ENCODE results near the gene FSTL4. TPM values are rescaled to one million over a fixed set of nuclear protein-coding genes. Genes with fewer than 3 reads are reported as not detected.

Gene FSTL4
- total and polyA plus RNA-seq, 4 donors: 0.02 to 0.18 TPM; not detected in 2

GRCh38 chr5:133227897-133228296, 384.4 kb downstream of the FSTL4 start:
- H3K27ac ChIP-seq (ENCODE audit: low read depth in 1 of 2, low read length in 2 of 2): no peak overlapping the region
- H3K9ac ChIP-seq (ENCODE audit: low read depth in 1 of 2, low read length in 2 of 2): no peak overlapping the region
- no peaks in the 10 kb centered on the region for H3K9me3 ChIP-seq (ENCODE audit: control insufficient read depth in 4 of 4, low read length in 3 of 4)
- peaks cover 4 to 18% (median 12%) of the 10 kb centered on the region in 4 donors for H3K4me1 ChIP-seq (ENCODE audit: control insufficient read depth in 4 of 4, insufficient read depth in 4 of 4, low read length in 3 of 4)
- H3K36me3 ChIP-seq (ENCODE audit: control insufficient read depth in 4 of 4, insufficient read depth in 3 of 4, low read depth in 1 of 4, low read length in 3 of 4): no peaks in the 10 kb centered on the region
- DNase-seq (ENCODE audit: low spot score): no peak
- TF ChIP-seq TAF1 (conservative IDR thresholded peaks at IDR 0.05) (no peak), EGR1 (IDR thresholded peaks at IDR 0.05; ENCODE audit: low read depth in 2 of 2) (no peak), SP1 (IDR thresholded peaks at IDR 0.05) (no peak), JUND (IDR thresholded peaks at IDR 0.05) (no peak), NR2F2 (IDR thresholded peaks at IDR 0.05) (no peak), RXRA (IDR thresholded peaks at IDR 0.05) (no peak), FOXA1 (IDR thresholded peaks at IDR 0.05) (no peak), FOXA2 (IDR thresholded peaks at IDR 0.05) (no peak), REST (IDR thresholded peaks at IDR 0.05) (no peak), HNF4A (conservative IDR thresholded peaks at IDR 0.05) (no peak), GABPA (IDR thresholded peaks at IDR 0.05 in 1 of 2, conservative IDR thresholded peaks at IDR 0.05 in 1 of 2) (no peak), MAX (IDR thresholded peaks at IDR 0.05) (no peak), ATF3 (IDR thresholded peaks at IDR 0.05) (no peak)
- no peak overlapping the region for H3K4me3 ChIP-seq (ENCODE audit: low read depth in 1 of 3, low read length in 3 of 3)
- WGBS: 89% methylated on average over 6 of the region's 6 CpGs
- no peaks in the 10 kb centered on the region for H3K27me3 ChIP-seq (ENCODE audit: control insufficient read depth in 4 of 4, insufficient read depth in 4 of 4, low read length in 3 of 4)

- no peaks in the 10 kb centered on the region for H3K36me3 ChIP-seq (ENCODE audit: control insufficient read depth in 4 of 4, insufficient read depth in 3 of 4, low read depth in 1 of 4, low read length in 3 of 4)
- no peak overlapping the region for H3K4me3 ChIP-seq (ENCODE audit: low read depth in 1 of 3, low read length in 3 of 3)
- H3K27ac ChIP-seq (ENCODE audit: low read depth in 1 of 2, low read length in 2 of 2): no peak overlapping the region
- H3K9me3 ChIP-seq (ENCODE audit: control insufficient read depth in 4 of 4, low read length in 3 of 4): no peaks in the 10 kb centered on the region
- TF ChIP-seq CTCF (IDR thresholded peaks at IDR 0.05; ENCODE audit: low read depth, low read length, missing input control): no peak
- TF ChIP-seq EGR1 (IDR thresholded peaks at IDR 0.05; ENCODE audit: low read depth in 2 of 2): no peak
- no peak for TF ChIP-seq FOXA2 (IDR thresholded peaks at IDR 0.05)
- no peak for TF ChIP-seq YY1 (IDR thresholded peaks at IDR 0.05)
- TF ChIP-seq FOXA1 (IDR thresholded peaks at IDR 0.05): no peak
- no peak for TF ChIP-seq MAX (IDR thresholded peaks at IDR 0.05)
- TF ChIP-seq NR2F2 (IDR thresholded peaks at IDR 0.05): no peak
- no peak for TF ChIP-seq RXRA (IDR thresholded peaks at IDR 0.05)
- no peak for TF ChIP-seq ATF3 (IDR thresholded peaks at IDR 0.05)
- DNase-seq (ENCODE audit: low spot score): no peak
- H3K4me1 ChIP-seq (ENCODE audit: control insufficient read depth in 4 of 4, insufficient read depth in 4 of 4, low read length in 3 of 4): peaks cover 2 to 10% (median 5%) of the 10 kb centered on the region in 4 donors
- no peaks in the 10 kb centered on the region for H3K27me3 ChIP-seq (ENCODE audit: control insufficient read depth in 4 of 4, insufficient read depth in 4 of 4, low read length in 3 of 4)
- 85% methylated on average over 3 of the region's 3 CpGs for WGBS
- H3K9ac ChIP-seq (ENCODE audit: low read depth in 1 of 2, low read length in 2 of 2): no peak overlapping the region
Measured at GRCh38 chr5:133227082-133227481, 385.3 kb downstream of the FSTL4 start.

Data from liver (tissue), 9 donors.